Gastroesophageal sphincter (tissue), 3 donors: ENCODE data around the gene COL6A2.

Experiments used
- CTCF ChIP-seq, 4 experiments: fragments of 200-600 bp in 2 of 4; fragments of 450-650 bp in 2 of 4; sonication (generic) in 1 of 4; IDR thresholded peaks; one replicate each; pipeline ENCODE4 v1.5.1; 2017 to 2019; ENCODE audit warnings: antibody characterized with exemption in 4 of 4, mild to moderate bottlenecking in 2 of 4, moderate library complexity in 2 of 4
- EP300 ChIP-seq: sonication (generic); formaldehyde crosslinking; IDR thresholded peaks from one replicate; pipeline ENCODE4 v1.6.1; 2017; ENCODE audit warnings: antibody characterized with exemption, mild to moderate bottlenecking
- POLR2A ChIP-seq, 2 donors: fragments of 450-650 bp; IDR thresholded peaks; one replicate each; pipeline ENCODE4 v1.6.1; 2017; ENCODE audit warnings: antibody characterized with exemption in 2 of 2, mild to moderate bottlenecking in 2 of 2, moderate library complexity in 1 of 2
- POLR2AphosphoS5 ChIP-seq: sonication (generic); formaldehyde crosslinking; IDR thresholded peaks from one replicate; pipeline ENCODE4 v1.6.1; 2017; ENCODE audit warnings: antibody characterized with exemption

GRCh38 chr21:46119637-46120271 is 21.8 kb downstream of the COL6A2 start:
- TF ChIP-seq POLR2AphosphoS5, result no peak
- TF ChIP-seq EP300, result no peak
- TF ChIP-seq POLR2A (IDR thresholded peaks at IDR 0.05), result no peak
- no peak for TF ChIP-seq CTCF (IDR thresholded peaks at IDR 0.05)
